Keratinocyte (primary cell): ENCODE results near the gene MICOS13. TPM values are rescaled to one million over a fixed set of nuclear protein-coding genes. Genes with fewer than 3 reads are reported as not detected.

Source experiments
- DNase-seq: peaks from one replicate; pipeline ENCODE4 v3.0.0-alpha.2; 2011; ENCODE audit warnings: low read depth, missing footprints, low spot score
- FAIRE-seq: peaks from 2 replicates; lab custom pipeline; 2011; peaks lifted over from hg19 to GRCh38; lab: Jason Lieb, UNC
- H2AFZ ChIP-seq: 2 replicates; pipeline ENCODE4 v1.6.0; 2012; ENCODE audit warnings: low read length, control low read depth, inconsistent platforms; ENCODE audit not compliant: control insufficient read depth
- H3K27ac ChIP-seq: 2 replicates; pipeline ENCODE4 v1.5.1; 2011; ENCODE audit warnings: low read length; ENCODE audit not compliant: control insufficient read depth, insufficient read depth
- H3K27me3 ChIP-seq: 3 replicates; pipeline ENCODE4 v1.6.0; 2011; ENCODE audit warnings: low read length; ENCODE audit not compliant: control insufficient read depth, insufficient read depth; ENCODE audit errors: extremely low read depth
- H3K36me3 ChIP-seq, 2 experiments: 2 replicates in 1 of 2; 3 replicates in 1 of 2; pipeline ENCODE4 v1.5.1; 2011; ENCODE audit warnings: low read length in 2 of 2, mild to moderate bottlenecking in 1 of 2; ENCODE audit not compliant: control insufficient read depth in 2 of 2, insufficient read depth in 2 of 2; ENCODE audit errors: extremely low read depth in 1 of 2
- H3K4me1 ChIP-seq: 3 replicates; pipeline ENCODE4 v1.5.1; 2011; ENCODE audit warnings: low read length; ENCODE audit not compliant: control insufficient read depth, insufficient read depth; ENCODE audit errors: extremely low read depth
- H3K4me2 ChIP-seq: 3 replicates; pipeline ENCODE4 v1.6.0; 2011; ENCODE audit warnings: low read depth, low read length; ENCODE audit not compliant: control insufficient read depth, insufficient read depth; ENCODE audit errors: extremely low read depth
- H3K4me3 ChIP-seq, 3 experiments: fragments of 200-600 bp in 1 of 3; sonication (generic) in 1 of 3; 2 replicates in 2 of 3; 3 replicates in 1 of 3; pipeline ENCODE4 v1.5.1; 2011 to 2016; ENCODE audit warnings: low read length in 3 of 3, mild to moderate bottlenecking in 3 of 3, control low read depth in 2 of 3, inconsistent platforms in 1 of 3, low read depth in 1 of 3, mixed read lengths in 1 of 3, mixed run types in 1 of 3, moderate library complexity in 1 of 3; ENCODE audit not compliant: control insufficient read depth in 2 of 3, insufficient read depth in 2 of 3; ENCODE audit errors: extremely low read depth in 1 of 3
- H3K79me2 ChIP-seq: 2 replicates; pipeline ENCODE4 v1.6.0; 2012; ENCODE audit warnings: low read length; ENCODE audit not compliant: control insufficient read depth, insufficient read depth
- H3K9ac ChIP-seq: 3 replicates; pipeline ENCODE4 v1.6.0; 2011; ENCODE audit warnings: low read length; ENCODE audit not compliant: control insufficient read depth, insufficient read depth; ENCODE audit errors: extremely low read depth
- H3K9me1 ChIP-seq: 3 replicates; pipeline ENCODE4 v1.6.0; 2011; ENCODE audit warnings: low read length; ENCODE audit not compliant: control insufficient read depth, insufficient read depth; ENCODE audit errors: extremely low read depth
- H3K9me3 ChIP-seq: 2 replicates; pipeline ENCODE4 v1.5.1; 2012; ENCODE audit warnings: low read depth, low read length; ENCODE audit not compliant: control insufficient read depth
- H4K20me1 ChIP-seq: 3 replicates; pipeline ENCODE4 v1.6.0; 2011; ENCODE audit warnings: low read length; ENCODE audit not compliant: control insufficient read depth, insufficient read depth; ENCODE audit errors: extremely low read depth
- CTCF ChIP-seq, 3 experiments: IDR thresholded peaks in 1 of 3; conservative IDR thresholded peaks in 1 of 3; optimal IDR thresholded peaks in 1 of 3; 2 replicates in 2 of 3; 3 replicates in 1 of 3; pipeline versions ENCODE3 to v1.5.1; 2011; ENCODE audit warnings: low read length in 3 of 3, mild to moderate bottlenecking in 3 of 3, moderate library complexity in 2 of 3, control low read depth in 1 of 3, inconsistent platforms in 1 of 3; ENCODE audit not compliant: insufficient read depth in 2 of 3; ENCODE audit errors: extremely low read depth in 1 of 3
- EZH2 ChIP-seq: IDR thresholded peaks from one replicate; pipeline ENCODE4 v1.6.1; 2012; ENCODE audit warnings: inconsistent platforms, mild to moderate bottlenecking, low read length, moderate library complexity
- dilution Hi-C: fragments of 300-500 bp; cut with MboI; formaldehyde crosslinking; loops from one replicate; pipeline ENCODE4 v1.7.0; 2020; ENCODE audit warnings: low sequenced_read_pairs; ENCODE audit not compliant: extremely low pct_ligation_motif_present
- polyA plus RNA-seq, 5 experiments: library from polyadenylated mRNA; depleted of rRNA in 3 of 5; stranded (reverse) in 3 of 5; stranded (forward) in 1 of 5; unstranded in 1 of 5; fragments of >200 nt; gene quantifications; 1 replicate in 1 of 5; 2 replicates in 3 of 5; 3 replicates in 1 of 5; pipeline versions ENCODE4 v1.2.1 to v1.2.3, GENCODE V29; 2011 to 2012; ENCODE audit warnings: missing spikeins in 2 of 5, low read depth in 1 of 5, low replicate concordance in 1 of 5

MICOS13 gene
- polyA plus RNA-seq, 1 donor (not counting 4 experiments of a cell fraction or from before 2014, with no cell fraction given): 35.2 TPM

- Histone ChIP-seq H3K36me3 (peaks cover 49 to 61% of the 10 kb centered on the region in 2 experiments), H3K9ac (no peak overlapping the region), H3K4me2 (no peak overlapping the region), H3K79me2 (no peaks in the 10 kb centered on the region), H3K9me3 (no peaks in the 10 kb centered on the region), H3K4me1 (no peaks in the 10 kb centered on the region), H2AFZ (no peak overlapping the region), H3K9me1 (no peaks in the 10 kb centered on the region), H4K20me1 (no peaks in the 10 kb centered on the region), H3K4me3 (no peak overlapping the region), H3K27ac (no peak overlapping the region), H3K27me3 (no peaks in the 10 kb centered on the region)
- peak; percentile 34 for FAIRE-seq
- TF ChIP-seq CTCF (optimal IDR thresholded peaks at IDR 0.05 in 1 of 3, IDR thresholded peaks at IDR 0.05 in 1 of 3, conservative IDR thresholded peaks at IDR 0.05 in 1 of 3; ENCODE audit: extremely low read depth in 1 of 3, insufficient read depth in 2 of 3, low read length in 3 of 3) (no peak), EZH2 (no peak)
- dilution Hi-C loops: no loop called here
- no peak for DNase-seq
Observed at GRCh38 chr19:5664515-5664914, 15.8 kb downstream of the MICOS13 start.

GRCh38 chr19:5663904-5664303 is 16.4 kb downstream of the MICOS13 start:
- Histone ChIP-seq H3K9ac (no peak overlapping the region), H3K27ac (no peak overlapping the region), H3K36me3 (peaks cover 45 to 55% of the 10 kb centered on the region in 2 experiments), H3K4me2 (no peak overlapping the region), H3K9me3 (no peaks in the 10 kb centered on the region), H3K4me1 (no peaks in the 10 kb centered on the region), H3K9me1 (no peaks in the 10 kb centered on the region), H3K4me3 (no peak overlapping the region), H3K27me3 (no peaks in the 10 kb centered on the region), H3K79me2 (no peaks in the 10 kb centered on the region), H2AFZ (no peak overlapping the region), H4K20me1 (no peaks in the 10 kb centered on the region)
- DNase-seq: no peak
- FAIRE-seq: no peak
- dilution Hi-C loops: no loop called here
- TF ChIP-seq EZH2 (no peak), CTCF (optimal IDR thresholded peaks at IDR 0.05 in 1 of 3, IDR thresholded peaks at IDR 0.05 in 1 of 3, conservative IDR thresholded peaks at IDR 0.05 in 1 of 3; ENCODE audit: extremely low read depth in 1 of 3, insufficient read depth in 2 of 3, low read length in 3 of 3) (no peak)
